ENCODE data around the gene ZFHX2. TPM values are rescaled to one million over a fixed set of nuclear protein-coding genes. Genes with fewer than 3 reads are reported as not detected.
"Not testable (repeated sequence)": the region's sequence is repeated elsewhere in the genome, so short reads cannot be mapped to it uniquely, and the experiment has no call there.

Gene ZFHX2
- total RNA-seq, 4 donors from 2014 or later, result under 0.01 to 0.42 (median 0.20) TPM

GRCh38 chr14:23539248-23540140, 12.1 kb downstream of the ZFHX2 start:
- TF ChIP-seq, protein P1, sequence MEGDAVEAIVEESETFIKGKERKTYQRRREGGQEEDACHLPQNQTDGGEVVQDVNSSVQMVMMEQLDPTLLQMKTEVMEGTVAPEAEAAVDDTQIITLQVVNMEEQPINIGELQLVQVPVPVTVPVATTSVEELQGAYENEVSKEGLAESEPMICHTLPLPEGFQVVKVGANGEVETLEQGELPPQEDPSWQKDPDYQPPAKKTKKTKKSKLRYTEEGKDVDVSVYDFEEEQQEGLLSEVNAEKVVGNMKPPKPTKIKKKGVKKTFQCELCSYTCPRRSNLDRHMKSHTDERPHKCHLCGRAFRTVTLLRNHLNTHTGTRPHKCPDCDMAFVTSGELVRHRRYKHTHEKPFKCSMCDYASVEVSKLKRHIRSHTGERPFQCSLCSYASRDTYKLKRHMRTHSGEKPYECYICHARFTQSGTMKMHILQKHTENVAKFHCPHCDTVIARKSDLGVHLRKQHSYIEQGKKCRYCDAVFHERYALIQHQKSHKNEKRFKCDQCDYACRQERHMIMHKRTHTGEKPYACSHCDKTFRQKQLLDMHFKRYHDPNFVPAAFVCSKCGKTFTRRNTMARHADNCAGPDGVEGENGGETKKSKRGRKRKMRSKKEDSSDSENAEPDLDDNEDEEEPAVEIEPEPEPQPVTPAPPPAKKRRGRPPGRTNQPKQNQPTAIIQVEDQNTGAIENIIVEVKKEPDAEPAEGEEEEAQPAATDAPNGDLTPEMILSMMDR (IDR thresholded peaks at IDR 0.05), result peak; percentile 54 to 76 (median 56)
- no peak for TF ChIP-seq POLR2A (IDR thresholded peaks at IDR 0.05)
- Histone ChIP-seq H3K27ac (no peak overlapping the region), H3K27me3 (no peaks in the 10 kb centered on the region), H3K36me3 (no peaks in the 10 kb centered on the region), H3K4me3 (no peak overlapping the region), H3K4me1 (peaks cover 0 to under 1% (median 0%) of the 10 kb centered on the region in 3 donors), H3K9me3 (no peaks in the 10 kb centered on the region)
- DNase-seq, result no peak
- 30 to 38% methylated on average over 10 of the region's 10 CpGs for WGBS, 2 donors
- intact Hi-C loops (cut with DNase I), result no loop called here

GRCh38 chr14:23538785-23539184, 12.8 kb downstream of the ZFHX2 start:
- intact Hi-C loops (cut with DNase I), result no loop called here
- WGBS, 2 donors, result 47% methylated on average over 7 of the region's 7 CpGs

DNA sequence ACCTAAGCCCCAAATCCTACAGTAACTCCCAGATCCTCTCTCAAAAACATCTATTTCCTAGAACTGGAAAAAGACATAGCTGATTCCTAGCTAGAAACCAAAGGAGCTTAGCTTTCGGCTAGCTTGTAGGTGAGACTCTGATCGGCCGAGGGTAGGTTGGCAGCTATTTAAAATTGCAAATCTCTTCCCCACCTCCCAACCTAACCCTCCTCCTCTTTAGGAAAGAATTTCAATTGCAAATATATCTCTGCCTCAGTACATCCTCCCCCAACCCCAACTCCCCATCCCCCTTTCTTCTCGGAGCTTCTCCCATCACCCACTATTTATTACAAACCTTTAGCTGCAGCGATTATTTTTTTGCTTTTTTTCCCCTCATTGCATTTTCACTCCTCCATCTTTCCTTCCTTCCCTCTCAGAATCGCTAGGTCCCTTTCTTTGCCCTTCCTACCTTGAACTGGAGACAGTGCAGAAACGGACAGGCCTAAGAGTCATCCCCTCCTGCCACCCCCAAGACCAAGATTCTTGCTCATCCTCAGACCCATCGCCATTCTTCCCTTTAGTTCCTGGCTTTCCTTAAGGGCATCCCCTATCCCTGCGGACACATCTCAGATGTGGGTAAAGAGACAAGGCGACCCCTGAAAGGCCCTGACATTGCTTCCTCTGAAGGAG, 13.4 kb downstream of the ZFHX2 start:
- intact Hi-C loops (cut with DNase I), result no loop called here
- Histone ChIP-seq H3K4me1 (no peaks in the 10 kb centered on the region), H3K9me3 (no peaks in the 10 kb centered on the region), H3K4me3 (no peak overlapping the region), H3K27ac (no peak overlapping the region), H3K36me3 (no peaks in the 10 kb centered on the region), H3K27me3 (no peaks in the 10 kb centered on the region)
- no peak for DNase-seq
- TF ChIP-seq, protein P1 (IDR thresholded peaks at IDR 0.05), result no peak
- no peak for TF ChIP-seq POLR2A (IDR thresholded peaks at IDR 0.05)
- WGBS, 2 donors, result 60 to 65% methylated on average over 9 to 10 of the region's 10 CpGs

More at GRCh38 chr14:23538785-23539184, 12.8 kb downstream of the ZFHX2 start:
- Histone ChIP-seq H3K4me3 (no peak overlapping the region), H3K9me3 (no peaks in the 10 kb centered on the region), H3K4me1 (no peaks in the 10 kb centered on the region), H3K27ac (no peak overlapping the region), H3K27me3 (no peaks in the 10 kb centered on the region), H3K36me3 (no peaks in the 10 kb centered on the region)
- no peak for TF ChIP-seq POLR2A (IDR thresholded peaks at IDR 0.05)
- TF ChIP-seq, protein P1 (IDR thresholded peaks at IDR 0.05), result no peak
- no peak for DNase-seq

DNA sequence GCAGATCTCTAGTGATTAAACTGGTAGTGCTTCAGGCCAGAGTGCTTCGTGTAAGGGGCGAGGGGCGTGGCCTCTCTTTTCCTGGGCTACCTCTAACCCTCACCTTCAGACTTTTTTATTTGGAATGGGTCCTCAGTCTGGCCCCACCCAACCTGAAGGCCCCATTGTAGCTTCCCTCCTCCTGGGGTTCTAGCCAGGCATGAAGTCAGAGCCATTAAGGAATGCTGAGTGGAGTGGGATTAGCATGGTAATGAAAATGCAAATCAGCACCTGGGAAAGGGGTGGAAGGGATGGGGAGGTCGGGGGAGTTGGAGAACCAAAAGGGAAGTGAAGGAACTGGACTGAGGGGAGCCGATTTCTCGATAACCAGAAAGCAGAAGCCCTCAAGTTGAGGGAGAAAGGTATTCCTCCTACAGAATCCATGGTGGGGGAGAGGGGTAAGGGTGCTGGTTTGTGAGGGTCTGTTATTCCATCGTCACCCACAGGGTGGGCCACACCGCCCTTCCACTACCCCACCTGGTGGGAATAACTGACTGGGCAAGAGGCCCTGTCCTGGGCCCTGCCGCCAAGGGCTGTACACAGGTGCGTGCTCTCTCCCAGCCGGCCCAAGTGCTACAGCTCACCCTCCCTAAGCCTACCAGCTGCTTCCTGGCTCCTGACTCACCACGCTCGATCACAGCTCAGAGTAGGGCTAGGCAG, 14.1 kb downstream of the ZFHX2 start:
- Histone ChIP-seq H3K4me3 (no peak overlapping the region), H3K27me3 (no peaks in the 10 kb centered on the region), H3K9me3 (no peaks in the 10 kb centered on the region), H3K36me3 (no peaks in the 10 kb centered on the region), H3K27ac (no peak overlapping the region), H3K4me1 (no peaks in the 10 kb centered on the region)
- no peak for DNase-seq
- intact Hi-C loops (cut with DNase I), result no loop called here
- no peak for TF ChIP-seq POLR2A (IDR thresholded peaks at IDR 0.05)
- TF ChIP-seq, protein P1 (IDR thresholded peaks at IDR 0.05), result no peak
- WGBS, 2 donors, result 51 to 59% methylated on average over 9 to 11 of the region's 13 CpGs

DNA sequence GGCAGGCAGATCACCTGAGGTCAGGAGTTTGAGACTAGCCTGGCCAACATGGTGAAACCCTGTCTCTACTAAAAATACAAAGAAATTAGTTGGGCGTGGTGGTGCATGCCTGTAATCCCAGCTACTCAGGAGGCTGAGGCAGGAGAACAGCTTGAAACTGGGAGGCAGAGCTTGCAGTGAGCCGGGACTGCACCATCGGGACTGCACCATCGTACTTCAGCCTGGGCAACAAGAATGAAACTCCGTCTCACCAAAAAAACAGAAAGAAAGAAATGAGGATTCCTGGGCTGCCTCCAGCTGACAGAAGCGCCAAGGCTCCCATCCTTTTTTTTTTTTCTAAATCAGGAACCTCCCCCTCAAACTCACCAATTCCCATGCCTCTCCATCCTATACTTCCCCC, 14.7 kb downstream of the ZFHX2 start:
- H3K27ac ChIP-seq; DNase-seq; intact Hi-C loops (cut with DNase I); H3K4me3 ChIP-seq; H3K4me1 ChIP-seq; H3K27me3 ChIP-seq; H3K9me3 ChIP-seq; H3K36me3 ChIP-seq: not testable (repeated sequence)
- 91 to 93% methylated on average over 6 of the region's 6 CpGs for WGBS, 2 donors
